AG09309 (cell line): ENCODE measurements around the gene GNAQ.

Source experiments
- DNase-seq: peaks from one replicate; pipeline ENCODE4 v3.0.0-alpha.2; 2010; ENCODE audit warnings: low read depth
- H3K4me3 ChIP-seq: 2 replicates; pipeline ENCODE4 v1.5.1; 2011; ENCODE audit warnings: mild to moderate bottlenecking, low read depth, low read length, moderate library complexity; ENCODE audit not compliant: control insufficient read depth
- TF ChIP-seq, protein P1 (sequence below): IDR thresholded peaks from 2 replicates; pipeline ENCODE4 v1.5.1; 2011; ENCODE audit warnings: mild to moderate bottlenecking, low read depth, low read length, inconsistent platforms; ENCODE audit not compliant: insufficient read depth, control insufficient read depth; ENCODE audit errors: missing control alignments

The GNAQ gene

DNA sequence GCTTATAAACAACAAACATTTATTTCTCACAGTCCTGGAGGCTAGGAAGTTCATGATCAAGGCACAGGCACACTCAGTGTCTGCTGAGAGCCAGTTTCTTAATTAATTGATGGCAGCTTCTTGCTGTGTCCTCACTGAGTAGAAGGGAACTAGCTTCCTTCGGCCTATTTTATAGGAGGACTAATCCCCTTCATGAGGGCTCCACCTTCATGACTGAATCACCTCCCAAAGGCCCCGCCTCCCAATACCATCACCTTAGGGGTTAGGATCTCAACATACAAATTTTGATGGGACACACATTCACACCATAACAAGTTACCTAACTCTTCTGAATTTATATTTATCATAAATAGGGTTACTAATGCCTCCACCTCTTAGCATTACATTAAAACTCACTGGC, 129.8 kb downstream of the GNAQ start:
- no peak for DNase-seq
- no peak overlapping the region for H3K4me3 ChIP-seq
- TF ChIP-seq, protein P1, sequence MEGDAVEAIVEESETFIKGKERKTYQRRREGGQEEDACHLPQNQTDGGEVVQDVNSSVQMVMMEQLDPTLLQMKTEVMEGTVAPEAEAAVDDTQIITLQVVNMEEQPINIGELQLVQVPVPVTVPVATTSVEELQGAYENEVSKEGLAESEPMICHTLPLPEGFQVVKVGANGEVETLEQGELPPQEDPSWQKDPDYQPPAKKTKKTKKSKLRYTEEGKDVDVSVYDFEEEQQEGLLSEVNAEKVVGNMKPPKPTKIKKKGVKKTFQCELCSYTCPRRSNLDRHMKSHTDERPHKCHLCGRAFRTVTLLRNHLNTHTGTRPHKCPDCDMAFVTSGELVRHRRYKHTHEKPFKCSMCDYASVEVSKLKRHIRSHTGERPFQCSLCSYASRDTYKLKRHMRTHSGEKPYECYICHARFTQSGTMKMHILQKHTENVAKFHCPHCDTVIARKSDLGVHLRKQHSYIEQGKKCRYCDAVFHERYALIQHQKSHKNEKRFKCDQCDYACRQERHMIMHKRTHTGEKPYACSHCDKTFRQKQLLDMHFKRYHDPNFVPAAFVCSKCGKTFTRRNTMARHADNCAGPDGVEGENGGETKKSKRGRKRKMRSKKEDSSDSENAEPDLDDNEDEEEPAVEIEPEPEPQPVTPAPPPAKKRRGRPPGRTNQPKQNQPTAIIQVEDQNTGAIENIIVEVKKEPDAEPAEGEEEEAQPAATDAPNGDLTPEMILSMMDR: no peak

- DNase-seq: no peak
- TF ChIP-seq, protein P1: no peak
- H3K4me3 ChIP-seq: no peak overlapping the region
Observed at GRCh38 chr9:77901018-77901417, 130.6 kb downstream of the GNAQ start.

GRCh38 chr9:77899679-77900354, 131.8 kb downstream of the GNAQ start:
- TF ChIP-seq, protein P1: no peak
- peak; percentile 46 for DNase-seq
- H3K4me3 ChIP-seq: no peak overlapping the region

GRCh38 chr9:77898864-77899263, 132.7 kb downstream of the GNAQ start:
- no peak for DNase-seq
- TF ChIP-seq, protein P1: no peak
- H3K4me3 ChIP-seq: no peak overlapping the region

- DNase-seq: no peak
- TF ChIP-seq, protein P1: no peak
- H3K4me3 ChIP-seq: no peak overlapping the region
Observed at GRCh38 chr9:77896938-77897667, 134.5 kb downstream of the GNAQ start.

DNA sequence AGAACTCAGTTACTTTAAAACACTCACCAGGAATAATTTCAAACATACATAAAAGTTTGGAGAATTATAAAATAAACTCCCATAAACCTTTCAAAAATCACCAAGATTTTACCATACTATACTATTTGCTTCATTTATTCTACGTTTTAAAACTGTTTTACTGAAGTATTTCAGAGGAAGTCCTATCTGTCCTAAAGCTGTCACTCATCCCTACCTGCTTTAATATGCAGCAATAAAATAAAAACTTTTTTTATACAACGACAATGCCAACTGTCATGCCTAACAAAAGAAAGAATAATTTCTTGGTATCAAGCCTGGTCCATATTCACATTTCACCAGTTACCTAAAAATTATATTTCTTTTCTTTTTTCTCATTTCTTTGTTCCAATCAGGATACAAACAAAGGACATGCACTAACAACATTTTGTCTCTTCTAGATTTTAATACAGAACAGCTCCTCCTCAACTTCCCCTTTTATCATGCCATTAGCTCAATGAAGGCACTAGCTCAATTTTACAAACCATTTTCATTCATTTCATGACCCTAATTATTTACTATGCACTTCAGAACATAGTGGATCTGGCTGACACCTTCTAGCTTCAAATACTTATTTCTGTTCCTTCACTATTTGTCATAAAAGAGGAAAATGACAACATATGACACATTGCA, 135.2 kb downstream of the GNAQ start:
- TF ChIP-seq, protein P1: no peak
- no peak overlapping the region for H3K4me3 ChIP-seq
- no peak for DNase-seq
